Lower leg skin (tissue), 4 donors: ENCODE results near the gene INSL3. TPM values are rescaled to one million over a fixed set of nuclear protein-coding genes. Genes with fewer than 3 reads are reported as not detected.

Source experiments
- DNase-seq, 2 donors: peaks; one replicate each; pipeline ENCODE4 v3.0.0-alpha.2; 2019; ENCODE audit warnings: low spot score in 2 of 2
- H3K4me3 ChIP-seq: fragments of 200-600 bp; sonication (generic); 2 replicates; pipeline ENCODE4 v1.5.1; 2017; ENCODE audit warnings: mild to moderate bottlenecking, low read depth; ENCODE audit not compliant: poor library complexity, severe bottlenecking
- CTCF ChIP-seq, 3 donors: fragments of 450-650 bp; IDR thresholded peaks; one replicate each; pipeline ENCODE4 v1.5.1; 2016; ENCODE audit warnings: antibody characterized with exemption in 3 of 3, mild to moderate bottlenecking in 3 of 3, moderate library complexity in 2 of 3
- POLR2A ChIP-seq, 2 donors: fragments of 450-650 bp; IDR thresholded peaks; one replicate each; pipeline ENCODE4 v1.6.1; 2016 to 2017; ENCODE audit warnings: antibody characterized with exemption in 2 of 2, mild to moderate bottlenecking in 1 of 2, moderate library complexity in 1 of 2
- WGBS, 2 donors: methylation state at CpG; one replicate each; pipeline ENCODE4 v1.1.5; 2018; 5-methylcytosine and 5-hydroxymethylcytosine counted together
- intact Hi-C: fragments of 100-400 bp; cut with DNase I; formaldehyde crosslinking; loops from one replicate; pipeline ENCODE4 v1.15.0; 2023; ENCODE audit warnings: low total_unique reads
- total RNA-seq, 4 donors: library from RNA; depleted of rRNA; stranded (reverse); fragments of >200 nt; gene quantifications; one replicate each; pipeline ENCODE4 v1.1.0, GENCODE V29; 2016

INSL3 gene
- total RNA-seq, 4 donors from 2014 or later = not detected

- whole genome bisulfite sequencing, 2 donors = 58 to 64% methylated on average over 14 of the region's 14 CpGs
- no peak for TF ChIP-seq CTCF (IDR thresholded peaks at IDR 0.05)
- no peak overlapping the region for H3K4me3 ChIP-seq
- intact Hi-C loops = no loop called here
- DNase-seq = no peak
These were observed 27.4 kb upstream of the INSL3 start for GRCh38 chr19:17848595-17849292.

- DNase-seq = no peak
- TF ChIP-seq POLR2A (IDR thresholded peaks at IDR 0.05) (no peak), CTCF (IDR thresholded peaks at IDR 0.05) (no peak)
- 9 to 16% methylated on average over 32 to 39 of the region's 40 CpGs for WGBS, 2 donors
- H3K4me3 ChIP-seq = peak within 1 kb of the TSS; percentile 5
- intact Hi-C loops = no loop called here
These were observed 26.4 kb upstream of the INSL3 start, which contains the start of gene JAK3 for GRCh38 chr19:17847538-17848366. Gene JAK3, minus strand, starts transcription at chr19:17847982. Its CDS starts 3,565 bp downstream, at chr19:17844417.

GRCh38 chr19:17846146-17846545 is 24.8 kb upstream of the INSL3 start:
- WGBS, 2 donors = 87 to 91% methylated on average over 8 of the region's 8 CpGs

GRCh38 chr19:17843908-17844490 is 22.7 kb upstream of the INSL3 start:
- TF ChIP-seq CTCF (IDR thresholded peaks at IDR 0.05) = no peak
- no peak for TF ChIP-seq POLR2A (IDR thresholded peaks at IDR 0.05)
- WGBS, 2 donors = 81 to 86% methylated on average over 14 of the region's 14 CpGs
- intact Hi-C loops = no loop called here
- no peak for DNase-seq
- no peak overlapping the region for H3K4me3 ChIP-seq

More at GRCh38 chr19:17846146-17846545, 24.8 kb upstream of the INSL3 start:
- intact Hi-C loops = no loop called here
- DNase-seq = no peak
- TF ChIP-seq CTCF (IDR thresholded peaks at IDR 0.05) = no peak
- TF ChIP-seq POLR2A (IDR thresholded peaks at IDR 0.05) = no peak
- no peak overlapping the region for H3K4me3 ChIP-seq

- TF ChIP-seq CTCF (IDR thresholded peaks at IDR 0.05) (no peak), POLR2A (IDR thresholded peaks at IDR 0.05) (no peak)
- DNase-seq = no peak
- no peak overlapping the region for H3K4me3 ChIP-seq
- intact Hi-C loops = no loop called here
- WGBS, 2 donors = 75 to 83% methylated on average over 8 to 9 of the region's 9 CpGs
These were observed 22.0 kb upstream of the INSL3 start for GRCh38 chr19:17843292-17843827.
